Measurements from ENCODE around the gene TTC12. TPM values are rescaled to one million over a fixed set of nuclear protein-coding genes. Genes with fewer than 3 reads are reported as not detected.
"Not testable (repeated sequence)": the region's sequence is repeated elsewhere in the genome, so short reads cannot be mapped to it uniquely, and the experiment has no call there.

TTC12 gene
- total RNA-seq, 2 donors from 2014 or later: 12.8 to 14.4 TPM

GRCh38 chr11:113281052-113281725, 33.2 kb upstream of the TTC12 start:
- no peak for DNase-seq
- ATAC-seq: no peak
- intact Hi-C loops (cut with DNase I, micrococcal nuclease): no loop called here

DNA sequence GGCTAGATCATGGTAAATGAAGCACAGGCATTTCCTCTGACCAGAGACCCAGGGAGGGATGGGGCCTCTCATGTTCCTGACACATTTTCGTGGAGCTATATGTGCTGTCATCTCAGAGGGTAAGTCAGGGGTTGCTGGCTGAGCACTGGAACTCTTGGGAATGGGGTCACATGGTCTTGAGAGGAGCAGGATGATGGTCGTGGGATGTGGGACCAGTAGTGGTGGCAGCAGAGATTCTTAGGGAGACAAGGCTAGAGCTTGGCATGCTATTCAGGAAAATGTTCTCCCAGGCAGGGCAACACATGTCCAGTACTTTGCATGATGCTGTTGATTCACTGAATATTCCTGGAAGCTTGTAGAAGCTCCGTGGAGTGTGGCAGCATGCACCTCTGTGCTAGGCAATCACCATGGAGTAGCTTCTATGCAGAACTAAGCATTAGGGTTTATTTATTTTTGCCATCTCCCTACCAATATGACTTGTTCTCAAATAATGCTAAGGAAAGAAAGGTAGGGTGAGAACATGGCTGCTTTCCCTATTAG, 31.4 kb upstream of the TTC12 start:
- DNase-seq (no peak), ATAC-seq (no peak)
- intact Hi-C loops (cut with DNase I, micrococcal nuclease): no loop called here

GRCh38 chr11:113283881-113284280, 30.5 kb upstream of the TTC12 start:
- ATAC-seq (no peak), DNase-seq (no peak)
- intact Hi-C loops (cut with DNase I, micrococcal nuclease): no loop called here

DNA sequence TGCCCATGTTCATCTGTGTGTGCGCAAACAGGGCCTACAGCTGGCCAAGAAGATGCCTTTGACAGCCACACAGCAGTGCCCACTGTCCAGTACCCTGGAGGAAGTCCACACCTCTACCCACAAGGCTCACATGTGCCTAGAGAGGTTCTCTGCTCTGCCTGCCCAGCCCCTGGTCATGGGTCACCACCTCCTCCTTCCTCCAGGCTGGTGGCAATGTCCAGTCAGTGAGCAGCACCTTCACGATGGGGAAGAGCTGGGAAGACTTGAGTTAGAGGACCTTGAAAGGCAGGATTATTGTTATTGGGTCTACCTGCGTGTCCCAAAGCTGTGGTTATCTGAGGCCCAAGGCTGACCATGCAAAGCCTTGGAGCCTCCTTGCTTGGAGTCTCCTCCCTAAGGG, 28.4 kb upstream of the TTC12 start:
- intact Hi-C loops (cut with DNase I, micrococcal nuclease): no loop called here
- no peak for ATAC-seq
- no peak for DNase-seq

DNA sequence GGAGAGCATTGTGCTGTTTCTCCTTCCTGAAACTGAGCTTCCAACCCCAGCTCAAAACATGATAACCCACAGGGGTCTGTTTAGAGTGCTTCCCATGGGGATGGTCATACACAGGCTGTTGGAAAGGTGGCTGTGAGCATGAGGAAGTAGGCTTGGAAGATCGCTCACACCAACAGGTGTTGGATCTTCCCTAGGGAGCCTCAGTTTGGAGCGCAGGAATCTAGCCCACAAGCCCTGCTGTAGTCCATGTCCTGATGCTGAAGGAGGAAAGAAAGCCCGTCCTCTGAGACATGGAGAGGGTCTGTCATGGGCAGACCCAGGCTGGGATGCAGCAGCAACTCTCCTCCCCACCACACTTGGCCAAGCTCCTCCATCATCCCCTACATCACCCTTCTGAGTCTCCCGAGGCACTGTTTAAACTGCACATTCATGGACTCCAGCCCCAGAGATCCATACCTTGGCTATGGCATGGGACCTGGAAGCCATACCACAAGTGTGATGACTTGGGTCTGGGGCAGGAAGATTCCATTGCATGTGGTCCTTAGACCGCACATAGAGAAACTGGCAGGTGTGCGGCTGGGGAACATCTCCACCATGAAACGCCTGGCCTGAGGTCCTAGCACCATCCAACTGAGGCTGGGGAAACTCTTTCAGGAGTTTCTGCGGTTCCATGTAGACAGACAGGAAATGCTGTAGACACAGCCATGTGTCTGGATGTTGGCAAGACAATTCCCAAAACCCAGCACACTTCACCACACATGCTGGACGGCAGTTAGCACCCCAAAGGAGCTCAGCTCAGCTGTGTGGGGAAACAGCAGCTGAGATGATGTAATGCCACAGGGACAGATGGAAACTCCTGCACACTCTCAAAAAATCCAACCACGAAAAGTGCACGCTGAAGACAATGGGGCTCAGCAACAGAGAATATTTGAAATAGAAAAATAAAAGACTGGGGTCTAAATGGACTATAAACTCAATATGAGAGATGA, 27.6 kb upstream of the TTC12 start:
- ATAC-seq (no peak), DNase-seq (no peak)
- intact Hi-C loops (cut with DNase I, micrococcal nuclease): no loop called here

GRCh38 chr11:113287801-113288200, 26.6 kb upstream of the TTC12 start:
- intact Hi-C loops (cut with DNase I, micrococcal nuclease): no loop called here
- no peak for ATAC-seq
- DNase-seq: no peak

DNA sequence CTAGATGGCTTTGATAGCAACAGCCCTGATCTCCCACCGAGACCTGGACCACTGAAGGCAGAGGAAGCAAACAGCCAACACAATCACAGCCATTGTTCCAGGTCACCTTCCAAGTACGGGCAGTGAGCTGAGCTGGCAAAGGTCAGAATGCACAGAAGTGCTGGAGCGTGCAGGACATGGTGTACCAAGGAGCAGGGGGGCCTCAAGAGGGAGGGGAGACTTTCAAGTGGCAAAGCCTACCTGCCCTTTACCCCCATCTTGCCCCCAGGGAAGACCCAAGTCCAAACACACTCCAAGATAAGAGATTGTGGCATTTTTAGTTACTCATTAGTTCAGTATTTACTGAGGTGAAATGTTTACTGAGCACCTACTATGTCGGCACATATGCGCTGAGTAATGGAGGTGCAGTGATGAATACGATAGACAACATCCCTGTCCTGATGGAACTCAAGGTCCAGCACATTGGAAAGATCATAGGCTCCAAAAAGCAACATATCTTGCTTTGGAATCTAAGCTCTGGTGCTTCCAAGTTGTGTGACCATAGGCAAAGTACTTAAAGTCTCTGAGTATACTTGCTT, 26.0 kb upstream of the TTC12 start:
- ATAC-seq (no peak), DNase-seq (no peak)
- intact Hi-C loops (cut with DNase I, micrococcal nuclease): no loop called here

DNA sequence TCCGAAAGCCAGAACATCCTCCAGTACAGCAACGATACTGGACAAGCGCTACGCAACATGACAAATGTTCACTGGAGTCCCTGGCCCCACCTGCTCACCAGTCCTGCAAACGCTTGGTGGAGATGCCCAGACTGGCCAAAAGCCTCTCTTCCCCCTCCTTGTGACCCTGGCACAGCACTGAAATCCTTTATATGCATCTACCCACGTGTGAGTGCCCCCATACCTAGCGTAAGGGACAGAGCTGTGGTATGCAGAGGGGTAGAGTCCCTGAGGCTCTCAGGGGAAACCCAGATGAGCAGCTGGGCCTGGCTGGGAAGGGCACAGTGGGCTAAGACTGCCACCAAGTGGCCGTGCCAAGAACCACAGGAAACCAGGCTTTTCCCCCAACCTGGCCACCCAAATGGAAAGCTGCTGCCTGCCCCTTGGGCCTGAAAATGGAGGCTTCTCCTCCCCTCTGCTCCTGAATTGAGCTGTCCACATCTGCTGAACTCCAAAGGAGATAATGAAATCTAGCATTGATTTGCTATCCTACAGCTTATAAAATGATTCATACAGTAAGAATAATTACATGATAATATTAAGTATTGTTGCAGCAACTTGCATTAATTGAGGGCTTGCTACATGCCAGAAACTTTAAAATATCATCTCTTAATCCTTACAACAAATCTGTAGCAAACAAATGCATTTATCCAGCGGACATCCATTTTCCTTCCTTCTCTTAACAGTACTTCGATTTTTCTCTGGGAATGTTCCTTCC, 24.8 kb upstream of the TTC12 start:
- intact Hi-C loops (cut with DNase I, micrococcal nuclease): loop anchor here in 1 of 2 donors (5.0 to 10.0 kb wide), 2 partner anchors 702 to 1005 kb away; no protein-coding TSS in a partner anchor
- ATAC-seq: peak; percentile 72
- peak in 1 of 2 donors; percentile 59 for DNase-seq

DNA sequence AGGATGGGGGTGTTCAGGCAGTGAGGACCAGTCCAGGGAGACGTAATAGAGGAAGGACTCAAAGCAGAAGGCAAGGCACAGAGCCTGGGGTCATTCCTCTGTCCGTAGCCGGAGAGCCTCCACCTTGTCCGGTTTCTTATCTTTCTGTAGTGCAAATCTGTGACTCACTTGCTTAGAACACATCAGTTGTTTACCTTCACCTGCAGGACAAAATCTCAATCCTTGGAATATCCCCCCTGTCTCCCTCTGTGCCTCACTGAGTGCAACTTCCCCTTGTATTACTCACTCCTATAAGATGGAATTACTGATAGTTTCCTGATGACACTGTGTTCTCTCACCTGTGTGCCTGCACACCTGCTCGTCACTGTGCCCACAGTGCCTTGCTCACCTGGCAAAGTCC, 20.4 kb upstream of the TTC12 start:
- intact Hi-C loops (cut with DNase I, micrococcal nuclease): loop anchor here in 1 of 2 donors (5.0 to 10.0 kb wide), 2 partner anchors 707 to 1009 kb away; no protein-coding TSS in a partner anchor
- ATAC-seq: no peak
- no peak for DNase-seq

- ATAC-seq (no peak), DNase-seq (no peak)
- intact Hi-C loops (cut with DNase I, micrococcal nuclease): loop anchor here in 1 of 2 donors (10.0 kb wide), 1 partner anchor 1011 kb away; no protein-coding TSS in a partner anchor
Observed at GRCh38 chr11:113295993-113296392, 18.4 kb upstream of the TTC12 start.

- ATAC-seq: no peak
- DNase-seq: no peak
- intact Hi-C loops (cut with DNase I, micrococcal nuclease): loop anchor here in 1 of 2 donors (10.0 kb wide), 1 partner anchor 1012 kb away; no protein-coding TSS in a partner anchor
Observed at GRCh38 chr11:113296447-113297205, 17.8 kb upstream of the TTC12 start.

DNA sequence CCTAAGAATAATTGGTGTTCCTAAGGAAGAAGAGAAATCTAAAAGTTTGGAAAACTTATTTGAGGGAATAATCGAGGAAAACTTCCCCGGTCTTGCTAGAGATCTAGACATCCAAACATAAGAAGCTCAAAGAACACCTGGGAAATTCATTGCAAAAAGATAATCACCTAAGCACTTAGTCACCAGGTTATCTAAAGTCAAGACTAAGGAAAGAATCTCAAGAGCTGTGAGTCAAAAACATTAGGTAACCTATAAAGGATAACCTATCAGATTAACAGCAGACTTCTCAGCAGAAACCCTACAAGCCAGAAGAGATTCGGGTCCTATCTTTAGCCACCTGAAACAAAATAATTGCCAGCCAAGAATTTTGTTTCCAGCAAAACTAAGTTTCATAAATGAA, 15.9 kb upstream of the TTC12 start:
- intact Hi-C loops (cut with DNase I, micrococcal nuclease): loop anchor here in 1 of 2 donors (10.0 kb wide), 1 partner anchor 1014 kb away; no protein-coding TSS in a partner anchor
- not testable (repeated sequence) for ATAC-seq, DNase-seq

GRCh38 chr11:113304916-113305315, 9.5 kb upstream of the TTC12 start:
- DNase-seq (no peak), ATAC-seq (no peak)
- intact Hi-C loops (cut with DNase I, micrococcal nuclease): loop anchor here (5.0 to 10.0 kb wide), 3 partner anchors 227 to 430 kb away; no protein-coding TSS in a partner anchor

DNA sequence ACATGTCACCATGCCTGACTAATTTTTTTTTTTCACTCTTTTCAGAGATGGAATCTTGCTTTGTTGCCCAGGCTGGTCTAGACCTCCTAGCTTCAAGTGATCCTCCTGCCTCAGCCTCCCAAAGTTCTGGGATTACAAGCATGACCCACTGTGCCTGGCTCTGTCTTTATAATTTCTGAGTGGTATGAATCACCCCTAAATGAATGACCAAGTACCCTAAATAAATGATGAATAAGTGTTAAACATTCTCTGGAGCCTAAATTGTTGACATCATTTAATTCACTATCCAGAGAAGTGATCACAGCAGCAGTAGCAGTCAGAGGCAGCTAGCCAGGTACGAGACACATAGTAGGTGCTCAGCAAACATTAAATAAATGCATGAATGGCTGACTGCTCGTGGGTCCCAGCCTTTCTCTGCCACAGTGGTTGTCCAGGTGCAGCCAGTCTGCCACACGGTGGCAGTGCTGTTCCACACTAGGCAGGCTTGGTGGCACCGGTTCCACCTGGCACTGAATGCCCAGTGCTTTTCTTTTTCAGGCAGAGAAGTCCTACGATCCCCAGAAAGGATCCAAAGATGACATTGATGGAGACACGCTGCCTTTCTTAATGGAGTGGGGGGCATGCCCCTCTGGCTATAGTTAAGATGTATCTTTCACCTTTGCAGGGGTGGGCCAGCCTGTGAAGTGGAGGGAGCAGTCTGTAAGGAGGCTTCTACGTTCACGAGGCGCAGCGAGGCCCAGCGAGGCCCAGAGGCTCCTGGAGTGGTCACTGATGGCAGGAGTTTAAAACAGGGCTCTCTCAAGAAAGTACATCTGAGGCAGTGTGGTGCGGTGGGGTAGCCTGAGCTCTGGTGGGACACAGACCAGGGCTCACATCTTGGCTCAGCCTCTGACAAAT, 8.7 kb upstream of the TTC12 start:
- intact Hi-C loops (cut with DNase I, micrococcal nuclease): loop anchor here (5.0 to 10.0 kb wide), 3 partner anchors 227 to 429 kb away; no protein-coding TSS in a partner anchor
- ATAC-seq (peak; percentile 98), DNase-seq (peak; percentile 55 to 86)

- no peak for ATAC-seq
- no peak for DNase-seq
- intact Hi-C loops (cut with DNase I, micrococcal nuclease): loop anchor here (5.0 to 10.0 kb wide), 3 partner anchors 224 to 426 kb away; no protein-coding TSS in a partner anchor
Observed at GRCh38 chr11:113308601-113309000, 5.8 kb upstream of the TTC12 start.

- no peak for ATAC-seq
- DNase-seq: no peak
- intact Hi-C loops (cut with DNase I, micrococcal nuclease): no loop called here
Observed at GRCh38 chr11:113311536-113311935, 2.8 kb upstream of the TTC12 start.
